Activated CD8-positive, alpha-beta memory T cell treated with anti-CD3 and anti-CD28 coated beads, Interleukin-2, amount 50 U/mL, for 1 hour (primary cell): ENCODE measurements around the gene MINK1.
"Not testable (repeated sequence)": the region's sequence is repeated elsewhere in the genome, so short reads cannot be mapped to it uniquely, and the experiment has no call there.

ENCODE experiments used
- DNase-seq: peaks from one replicate; pipeline ENCODE4 v3.0.0-alpha.2; 2020; ENCODE audit errors: extremely low read depth

The MINK1 gene

GRCh38 chr17:4811471-4811870 is 21.7 kb upstream of the MINK1 start:
- no peak for DNase-seq

GRCh38 chr17:4812690-4813089 is 20.4 kb upstream of the MINK1 start:
- DNase-seq: no peak

DNA sequence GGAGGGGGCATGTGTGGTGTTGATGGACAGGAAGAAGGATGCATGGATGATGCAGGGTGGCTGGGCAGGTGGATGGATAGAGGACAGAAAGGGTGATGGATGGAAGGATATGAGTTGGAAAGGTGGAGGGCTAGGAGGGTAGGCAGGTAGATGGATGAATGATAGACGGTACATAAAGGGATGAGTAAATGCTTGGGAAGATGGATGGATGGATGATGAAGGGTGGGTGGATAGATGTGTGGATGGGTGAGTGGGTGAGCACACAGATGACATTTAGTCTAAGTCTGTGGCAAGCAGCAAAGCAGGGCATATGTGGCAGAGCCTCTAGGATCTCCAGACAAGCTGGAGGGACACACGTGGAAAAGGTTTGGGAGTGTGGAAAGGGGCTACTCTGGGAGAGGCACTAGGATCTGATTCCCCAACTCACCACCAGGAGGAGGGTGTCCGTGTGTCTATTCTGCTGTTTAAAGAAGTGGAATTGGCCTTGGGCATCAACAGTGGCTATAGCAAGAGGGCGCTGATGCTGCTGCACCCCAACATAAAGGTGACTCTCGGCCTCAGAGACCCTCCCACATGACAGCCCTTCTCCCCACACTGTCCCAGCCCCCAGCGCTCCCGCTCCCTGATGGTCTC is 18.0 kb upstream of the MINK1 start:
- DNase-seq: no peak

DNA sequence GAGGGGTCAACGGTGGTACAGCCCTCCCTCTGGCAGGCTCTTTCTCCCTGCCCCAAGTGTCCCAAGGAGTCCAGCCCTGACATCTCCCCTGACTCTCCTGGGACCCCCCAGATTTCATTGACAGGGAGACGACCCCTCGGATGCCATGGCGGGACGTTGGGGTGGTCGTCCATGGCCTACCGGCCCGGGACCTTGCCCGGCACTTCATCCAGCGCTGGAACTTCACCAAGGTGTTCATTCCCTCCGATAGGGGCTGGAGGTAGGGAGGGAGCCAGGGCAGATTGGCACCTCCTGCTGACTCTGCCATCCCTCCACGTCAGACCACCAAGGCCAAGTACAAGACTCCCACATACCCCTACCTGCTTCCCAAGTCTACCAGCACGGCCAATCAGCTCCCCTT is 16.3 kb upstream of the MINK1 start:
- DNase-seq: no peak

GRCh38 chr17:4818276-4818675 is 14.9 kb upstream of the MINK1 start:
- no peak for DNase-seq

DNA sequence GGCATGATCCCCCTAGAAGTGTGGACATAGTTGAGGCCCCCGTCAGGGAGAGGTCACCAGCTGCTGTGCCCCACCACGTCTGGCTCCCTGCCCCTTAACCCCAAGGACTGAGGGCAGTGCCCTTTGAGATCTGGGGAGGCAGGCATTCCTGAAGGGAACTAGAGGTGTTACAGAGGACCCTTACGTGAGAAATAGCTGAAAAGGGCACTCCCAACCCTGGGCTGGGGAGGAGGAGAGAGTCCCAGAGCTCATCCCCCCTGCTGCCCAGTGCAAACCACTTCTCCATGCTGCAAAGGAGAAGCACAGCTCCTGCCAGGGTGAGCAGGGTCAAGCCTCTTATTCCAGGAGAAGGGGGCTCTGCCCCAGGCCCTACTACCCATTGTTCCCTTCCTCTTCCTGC is 10.3 kb upstream of the MINK1 start:
- DNase-seq: no peak

DNA sequence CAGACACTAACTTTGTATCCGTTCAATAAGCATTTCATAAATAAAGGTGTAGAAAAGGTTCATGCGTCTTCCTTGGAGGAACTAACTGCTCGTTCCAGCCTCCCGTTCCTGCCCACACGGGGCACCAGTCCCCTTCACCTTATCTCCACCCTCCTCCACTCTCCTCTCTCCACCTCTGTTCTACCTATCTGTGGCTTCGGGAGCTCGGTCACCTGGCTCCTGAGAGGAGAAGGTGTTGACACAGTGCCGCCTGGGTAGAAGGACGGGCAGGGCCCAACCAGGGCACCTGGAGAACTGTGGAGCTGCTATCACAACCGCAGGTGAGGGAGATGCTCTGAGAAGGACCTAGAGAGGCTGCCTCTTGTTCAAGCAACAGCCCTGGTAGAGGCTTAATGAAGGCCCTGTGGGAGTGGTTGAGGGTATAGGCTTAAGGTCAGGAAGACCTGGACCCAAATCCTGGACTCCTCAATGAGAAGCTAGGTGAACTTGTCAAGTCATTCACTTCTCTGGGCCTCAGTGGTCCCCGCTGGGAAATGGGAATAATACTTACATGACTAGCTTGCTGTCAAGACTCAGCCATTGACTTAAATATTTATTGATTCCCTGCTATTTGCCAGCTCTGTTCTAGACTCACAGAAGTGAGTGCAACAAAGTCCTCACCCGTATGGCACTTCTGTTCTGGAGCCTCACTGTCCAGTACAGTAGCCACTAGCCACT is 9.6 kb upstream of the MINK1 start:
- no peak for DNase-seq

DNA sequence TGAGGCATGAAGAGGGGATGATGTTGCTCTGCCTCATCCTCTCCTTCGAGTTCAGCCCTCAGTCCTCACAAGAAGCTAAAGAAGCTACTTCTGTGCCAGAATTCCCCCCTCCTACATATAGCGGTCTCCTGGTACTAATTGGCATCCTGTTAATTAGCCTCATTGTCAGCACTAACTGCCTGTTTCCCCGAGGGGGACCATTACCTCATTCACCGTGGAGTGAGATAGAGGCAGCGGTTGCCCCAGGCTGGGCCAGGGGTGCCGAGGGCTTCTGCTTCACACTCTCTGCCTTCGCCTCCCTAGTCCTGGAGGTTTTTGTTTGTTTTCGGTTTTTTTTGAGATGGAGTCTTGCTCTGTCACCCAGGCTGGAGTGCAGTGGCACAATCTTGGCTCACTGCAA is 5.7 kb upstream of the MINK1 start:
- DNase-seq: no peak

- not testable (repeated sequence) for DNase-seq
Observed at GRCh38 chr17:4832829-4833177, 337 bp upstream of the MINK1 start.

DNA sequence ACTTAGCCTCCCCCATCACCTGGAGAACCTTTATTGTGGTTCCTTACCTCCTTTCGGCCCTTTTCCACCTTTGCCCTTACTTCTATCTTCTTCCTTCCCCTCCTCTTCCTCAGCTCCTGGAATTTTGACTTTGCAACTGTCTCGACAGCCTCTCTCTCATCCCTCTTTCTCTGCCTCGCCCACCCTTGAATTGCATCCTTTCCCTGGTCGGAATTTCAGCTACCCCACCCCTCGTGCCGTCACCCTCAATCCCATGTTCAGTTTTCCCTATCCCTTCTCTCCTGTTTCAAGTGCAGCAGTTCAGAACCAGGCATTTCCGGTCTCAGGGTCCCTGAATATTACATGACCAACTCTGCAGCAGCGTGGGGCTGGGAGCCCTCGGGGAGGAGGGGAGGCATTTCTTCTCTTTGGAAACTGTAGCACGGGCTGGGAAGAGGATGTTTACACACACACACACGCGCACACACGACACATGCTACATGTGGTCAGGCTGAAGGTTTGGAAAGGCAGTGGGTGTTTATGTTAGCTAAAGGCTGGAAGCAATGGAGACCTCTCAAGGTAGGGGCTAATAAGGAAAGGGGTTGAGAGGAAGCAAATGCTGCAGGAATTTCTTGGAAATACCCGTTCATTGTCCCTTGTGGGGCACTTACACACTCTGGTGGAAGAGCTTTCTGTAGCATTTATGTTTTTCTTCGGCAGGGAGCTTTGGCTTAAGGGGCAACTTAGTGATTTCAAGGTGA is 971 bp downstream of the MINK1 start:
- no peak for DNase-seq

- no peak for DNase-seq
Observed at GRCh38 chr17:4834681-4835020, 1.5 kb downstream of the MINK1 start.

GRCh38 chr17:4836221-4836620 is 3.1 kb downstream of the MINK1 start:
- DNase-seq: no peak

- no peak for DNase-seq
Observed at GRCh38 chr17:4837471-4838308, 4.5 kb downstream of the MINK1 start.

DNA sequence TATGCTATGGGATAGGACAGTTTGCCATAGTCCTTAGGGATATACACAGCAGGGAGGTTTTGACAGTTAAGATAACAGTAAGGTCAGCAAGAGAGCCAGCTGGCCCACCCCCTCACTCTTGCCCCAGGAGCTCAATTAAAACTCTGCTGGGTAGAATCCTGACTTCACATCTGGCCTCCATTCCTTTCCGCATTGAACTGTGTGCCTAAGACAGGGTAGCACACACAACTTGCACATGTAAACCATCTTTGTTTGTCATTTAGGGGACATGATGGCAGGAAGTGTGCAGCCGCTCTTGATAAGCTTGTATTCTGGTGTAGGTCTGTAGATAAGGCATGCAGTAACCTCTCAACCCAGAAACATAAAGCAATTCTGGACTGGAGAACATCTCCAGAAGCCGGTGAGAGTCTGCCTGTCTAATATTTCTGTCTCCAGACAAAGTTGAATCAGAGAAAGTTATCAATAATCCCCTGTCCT is 5.2 kb downstream of the MINK1 start:
- no peak for DNase-seq

DNA sequence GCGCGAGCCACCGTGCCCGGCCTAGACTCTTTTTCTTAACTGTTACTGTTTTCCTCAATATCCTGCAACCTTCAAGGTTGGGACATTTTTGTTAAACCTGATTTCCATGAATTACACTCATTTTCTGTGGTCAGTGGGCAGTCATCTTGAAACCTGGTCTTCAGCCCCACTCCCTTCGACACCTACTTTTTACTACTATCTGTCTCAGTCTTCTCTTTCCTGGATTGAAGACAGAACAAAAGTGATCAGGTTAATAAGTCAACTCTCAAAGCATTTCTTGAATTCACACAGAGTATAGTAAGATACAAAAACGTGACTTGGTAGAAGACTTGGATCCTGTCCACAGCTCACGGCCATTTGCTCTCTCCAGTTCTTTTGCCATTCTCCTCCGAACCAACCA is 6.1 kb downstream of the MINK1 start:
- DNase-seq: no peak

DNA sequence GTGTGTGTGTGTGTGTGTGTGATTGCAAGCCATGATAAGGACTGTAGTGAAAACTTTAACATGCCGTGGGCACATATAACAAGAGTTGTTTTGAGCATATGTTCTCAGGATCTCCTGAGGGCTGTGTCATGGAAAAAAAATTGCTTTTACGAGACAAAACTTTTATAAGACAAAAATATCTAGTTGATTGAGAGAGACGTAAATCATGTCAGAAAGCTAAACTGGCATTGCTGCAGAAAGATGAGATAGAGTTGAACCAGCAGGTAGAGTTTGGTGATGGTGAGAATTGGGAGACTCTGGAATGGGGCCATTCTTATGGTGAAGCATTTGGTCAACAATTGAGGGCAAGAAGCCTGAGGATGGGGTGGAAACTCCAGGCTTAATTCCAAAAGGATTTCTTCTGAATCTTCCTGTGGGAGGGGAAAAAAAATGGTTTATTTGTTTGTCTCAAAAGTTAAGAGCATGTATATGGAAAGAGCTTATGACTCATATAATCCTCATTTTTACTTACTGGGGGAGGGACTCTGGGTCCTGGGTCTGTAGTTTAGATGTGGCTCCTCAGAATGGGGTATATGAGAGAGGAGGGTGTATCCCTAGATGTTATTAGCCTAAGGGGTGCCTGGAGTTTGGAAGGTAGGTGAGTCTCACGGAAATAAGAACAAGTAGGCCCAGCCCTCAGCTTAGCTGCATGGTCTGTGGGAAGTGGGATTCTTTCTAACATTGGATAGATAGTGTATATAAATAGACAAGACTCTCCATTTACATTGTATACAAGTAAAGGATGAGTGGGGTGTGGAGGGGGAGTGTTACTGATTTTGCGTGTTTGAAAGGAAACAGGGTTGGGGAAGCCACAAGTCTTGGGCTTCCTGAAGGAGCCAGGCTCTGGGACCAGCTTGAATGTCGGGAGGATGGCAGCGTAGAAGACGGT is 7.1 kb downstream of the MINK1 start:
- no peak for DNase-seq

GRCh38 chr17:4840893-4841242 is 7.7 kb downstream of the MINK1 start:
- DNase-seq: no peak

- no peak for DNase-seq
Observed at GRCh38 chr17:4842376-4842775, 9.2 kb downstream of the MINK1 start.

DNA sequence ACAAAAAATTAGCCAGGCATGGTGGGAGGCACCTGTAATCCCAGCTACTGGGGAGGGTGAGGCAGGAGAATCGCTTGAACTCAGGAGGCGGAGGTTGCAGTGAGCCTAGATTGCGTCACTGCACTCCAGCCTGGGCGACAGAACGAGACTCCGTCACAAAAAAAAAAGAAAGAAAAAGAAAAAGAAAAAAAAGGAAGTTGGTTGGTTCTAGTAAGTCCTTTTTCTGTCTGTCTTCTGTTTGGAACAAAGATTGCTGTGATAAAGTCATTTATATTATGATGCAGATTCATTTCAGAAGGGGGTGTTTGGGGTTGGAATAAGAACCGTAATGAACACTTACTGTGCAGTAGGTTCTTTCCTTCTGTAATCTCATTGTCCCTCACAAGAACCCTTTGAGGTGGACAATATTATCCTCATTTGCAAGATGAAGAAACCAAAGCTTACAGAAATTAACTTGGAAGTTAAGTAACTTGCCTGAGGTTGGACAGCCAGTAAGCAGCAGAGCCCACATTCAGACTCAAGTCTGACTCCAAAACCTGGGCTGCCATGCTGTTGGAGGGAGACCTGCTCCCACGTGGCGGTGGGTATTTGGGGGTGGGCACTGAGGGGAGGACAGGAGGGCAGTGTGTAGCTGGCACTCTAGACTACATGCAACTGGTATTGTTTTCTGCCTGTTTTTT is 10.3 kb downstream of the MINK1 start:
- no peak for DNase-seq

- DNase-seq: no peak
Observed at GRCh38 chr17:4845118-4845517, 12.0 kb downstream of the MINK1 start.
